Left cardiac atrium (tissue), 4 donors: Measurements from ENCODE around the gene NOSIP. TPM values are rescaled to one million over a fixed set of nuclear protein-coding genes. Genes with fewer than 3 reads are reported as not detected.

Source experiments
- ATAC-seq, 2 donors: fragments of 200-7000 bp; cut with Tn5 transposase; one replicate each; pipeline ENCODE4 v1.9.1; 2020; ENCODE audit warnings: mild to moderate bottlenecking in 2 of 2, moderate library complexity in 2 of 2
- DNase-seq: peaks from one replicate; pipeline ENCODE4 v3.0.0-alpha.2; 2020
- intact Hi-C, 2 donors: fragments of 100-400 bp; cut with DNase I; formaldehyde crosslinking; loops; one replicate each; pipeline versions ENCODE4 v1.14.1 to v1.15.1; 2022 to 2023
- total RNA-seq, 2 donors: library from RNA; stranded (reverse); fragmentation: NEBNext Ultra II Directional; extraction: Animal tissue kit (Norgen Biotek cat#: 25700); gene quantifications; one replicate each; pipeline ENCODE4 v1.2.1, GENCODE V29; 2021
- donor health status: DM: no; HTN: yes; CAD: no.
- donor health status: DM: no; HTN: yes; CAD: no; lungs with severe emphysema.
- donor health status: DM: yes; HTN: yes; CAD: no.
- donor health status: Dilated cardiomyopathy.

NOSIP gene
- total RNA-seq, 2 donors from 2014 or later = 43.6 to 48.6 TPM

GRCh38 chr19:49596407-49596806, 16.1 kb upstream of the NOSIP start:
- no peak for ATAC-seq
- no peak for DNase-seq
- intact Hi-C loops = no loop called here

GRCh38 chr19:49595819-49596404, 15.6 kb upstream of the NOSIP start:
- DNase-seq (no peak), ATAC-seq (no peak)
- intact Hi-C loops = no loop called here

- ATAC-seq (no peak), DNase-seq (no peak)
- intact Hi-C loops = no loop called here
These were observed 14.8 kb upstream of the NOSIP start for GRCh38 chr19:49594993-49595818.

- intact Hi-C loops = no loop called here
- DNase-seq (no peak), ATAC-seq (no peak)
These were observed 14.0 kb upstream of the NOSIP start for GRCh38 chr19:49594157-49594992.

GRCh38 chr19:49593233-49594113, 13.1 kb upstream of the NOSIP start:
- ATAC-seq (peak; percentile 67 to 68), DNase-seq (peak; percentile 96)
- intact Hi-C loops = no loop called here

GRCh38 chr19:49592486-49593232, 12.3 kb upstream of the NOSIP start:
- DNase-seq (no peak), ATAC-seq (no peak)
- intact Hi-C loops = no loop called here

- intact Hi-C loops = loop anchor here in 1 of 2 donors (2.0 kb wide), 1 partner anchor 47 kb away; no protein-coding TSS in a partner anchor
These were observed 11.6 kb upstream of the NOSIP start for GRCh38 chr19:49591731-49592485.

GRCh38 chr19:49590971-49591730, 10.8 kb upstream of the NOSIP start, which contains the start of gene PRR12:
Gene PRR12 (plus strand): TSS chr19:49591182. CDS start chr19:49591655, 473 bp downstream.
- DNase-seq (peak; percentile 68), ATAC-seq (peak; percentile 68)
- intact Hi-C loops = loop anchor here in 1 of 2 donors (2.0 kb wide), 1 partner anchor 48 kb away; no protein-coding TSS in a partner anchor

More at GRCh38 chr19:49591731-49592485, 11.6 kb upstream of the NOSIP start:
- peak in 1 of 2 donors; percentile 0 for ATAC-seq
- peak; percentile 60 for DNase-seq

- intact Hi-C loops = loop anchor here in 1 of 2 donors (2.0 kb wide), 1 partner anchor 48 kb away; no protein-coding TSS in a partner anchor
- peak; percentile 97 for DNase-seq
- peak; percentile 85 to 91 for ATAC-seq
These were observed 10.0 kb upstream of the NOSIP start for GRCh38 chr19:49590071-49590970.

GRCh38 chr19:49589502-49589905, 9.1 kb upstream of the NOSIP start:
- intact Hi-C loops = no loop called here
- no peak for DNase-seq
- no peak for ATAC-seq

- intact Hi-C loops = no loop called here
- ATAC-seq (no peak), DNase-seq (no peak)
These were observed 8.2 kb upstream of the NOSIP start for GRCh38 chr19:49588365-49589122.

- DNase-seq = no peak
- intact Hi-C loops = no loop called here
- no peak for ATAC-seq
These were observed 6.9 kb upstream of the NOSIP start for GRCh38 chr19:49587227-49587626.

- no peak for DNase-seq
These were observed 4.7 kb upstream of the NOSIP start for GRCh38 chr19:49585023-49585422.

GRCh38 chr19:49583239-49583638, 2.9 kb upstream of the NOSIP start:
- intact Hi-C loops = no loop called here
- no peak for DNase-seq
- no peak for ATAC-seq

More at GRCh38 chr19:49585023-49585422, 4.7 kb upstream of the NOSIP start:
- no peak for ATAC-seq
- intact Hi-C loops = no loop called here
